Measurements from ENCODE around the gene LOXHD1. TPM values are rescaled to one million over a fixed set of nuclear protein-coding genes. Genes with fewer than 3 reads are reported as not detected.

LOXHD1 gene
- total RNA-seq, 4 donors from 2014 or later, result 1.7 to 4.9 (median 3.2) TPM

DNA sequence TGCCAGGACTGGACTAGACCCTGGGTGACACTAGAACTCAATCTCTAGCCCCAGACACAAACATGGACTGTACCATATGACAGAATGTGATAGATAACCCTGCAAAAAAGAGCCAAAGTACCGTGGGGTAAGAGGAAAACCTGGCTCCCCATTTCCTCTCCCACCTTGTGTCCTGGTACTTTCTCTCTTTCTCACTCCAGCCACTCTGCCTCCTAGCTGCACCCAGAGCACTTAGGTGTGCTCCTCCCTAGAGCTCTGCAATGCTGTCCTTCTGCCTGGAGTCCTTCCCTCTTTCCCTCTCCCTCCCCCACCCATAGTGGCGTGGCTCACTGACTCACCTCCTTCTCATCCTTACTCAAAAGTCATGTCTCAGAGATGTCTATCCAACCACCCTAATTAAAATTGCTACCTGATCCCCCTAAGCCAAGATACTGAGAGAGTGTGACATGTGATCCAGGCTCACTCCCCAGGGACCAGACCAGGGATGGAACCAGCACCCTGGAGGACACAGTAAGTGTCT, 171.3 kb downstream of the LOXHD1 start:
- no peak for DNase-seq (ENCODE audit: low spot score)
- no peak for TF ChIP-seq CTCF (IDR thresholded peaks at IDR 0.05)
- no peak for ATAC-seq (ENCODE audit: low FRiP score)

DNA sequence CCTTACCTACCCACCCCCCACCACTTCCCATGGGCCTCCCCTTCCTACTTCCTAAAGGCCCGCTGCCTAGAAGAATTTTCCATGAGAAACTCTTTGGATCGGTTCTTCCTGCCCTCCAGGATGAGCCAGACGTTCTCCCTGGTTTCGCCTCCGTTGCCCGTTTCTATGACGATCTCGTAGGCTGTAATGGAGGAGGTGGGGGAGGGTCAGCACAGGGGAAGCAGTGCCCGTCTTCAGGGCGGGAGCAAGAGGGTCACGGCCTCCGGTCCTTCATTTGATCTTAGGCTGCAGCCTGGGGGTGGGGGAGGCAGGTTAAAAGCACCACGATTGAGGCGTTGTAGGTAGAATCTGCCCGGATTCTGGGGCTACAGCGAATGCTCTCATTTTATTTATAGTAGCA, 172.0 kb downstream of the LOXHD1 start:
- DNase-seq (ENCODE audit: low spot score) (no peak), ATAC-seq (ENCODE audit: low FRiP score) (no peak)
- no peak for TF ChIP-seq CTCF (IDR thresholded peaks at IDR 0.05)

DNA sequence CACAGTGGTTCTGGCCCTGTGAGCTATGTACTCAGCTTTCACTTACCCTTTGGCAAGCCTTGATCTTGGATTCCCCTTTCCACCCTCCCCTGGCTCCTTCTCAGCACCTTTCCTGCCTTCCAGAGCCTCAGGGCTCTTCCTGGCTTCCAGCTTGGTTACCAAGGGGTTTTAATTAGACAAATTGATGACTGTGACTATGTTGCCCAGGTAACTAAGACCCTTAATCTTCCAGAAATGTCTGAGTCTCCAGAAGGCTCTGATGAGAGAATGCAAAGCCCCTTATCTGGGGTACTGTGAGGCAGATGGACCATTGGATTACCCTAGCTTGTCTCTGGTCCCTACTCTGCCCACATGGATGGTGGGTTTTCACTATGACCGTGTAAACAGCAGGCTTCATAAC, 174.2 kb downstream of the LOXHD1 start:
- DNase-seq (ENCODE audit: low spot score), result no peak
- no peak for TF ChIP-seq CTCF (IDR thresholded peaks at IDR 0.05)

DNA sequence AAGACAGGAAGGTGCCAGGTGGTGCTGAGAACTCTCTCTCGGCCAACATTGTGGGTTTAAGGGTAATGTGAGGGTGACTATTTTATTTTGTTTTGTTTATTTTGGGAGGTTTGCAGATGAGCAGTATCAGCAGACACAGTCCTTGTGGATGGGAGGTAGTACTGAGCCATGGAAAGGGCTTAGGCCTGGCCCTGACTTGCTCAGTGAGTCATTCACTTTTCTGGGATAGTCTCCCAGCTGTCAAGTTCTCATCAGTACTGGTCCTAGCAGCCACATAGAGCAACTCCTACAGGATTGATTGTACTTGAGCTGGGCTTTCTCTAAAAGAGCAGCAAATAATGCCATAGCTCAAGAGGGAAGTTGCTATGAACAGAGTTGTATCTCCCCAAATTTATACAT, 175.2 kb downstream of the LOXHD1 start:
- DNase-seq (ENCODE audit: low spot score) (no peak), ATAC-seq (ENCODE audit: low FRiP score) (no peak)
- no peak for TF ChIP-seq CTCF (IDR thresholded peaks at IDR 0.05)

More for the DNA sequence above, 174.2 kb downstream of the LOXHD1 start:
- ATAC-seq (ENCODE audit: low FRiP score), result no peak

DNA sequence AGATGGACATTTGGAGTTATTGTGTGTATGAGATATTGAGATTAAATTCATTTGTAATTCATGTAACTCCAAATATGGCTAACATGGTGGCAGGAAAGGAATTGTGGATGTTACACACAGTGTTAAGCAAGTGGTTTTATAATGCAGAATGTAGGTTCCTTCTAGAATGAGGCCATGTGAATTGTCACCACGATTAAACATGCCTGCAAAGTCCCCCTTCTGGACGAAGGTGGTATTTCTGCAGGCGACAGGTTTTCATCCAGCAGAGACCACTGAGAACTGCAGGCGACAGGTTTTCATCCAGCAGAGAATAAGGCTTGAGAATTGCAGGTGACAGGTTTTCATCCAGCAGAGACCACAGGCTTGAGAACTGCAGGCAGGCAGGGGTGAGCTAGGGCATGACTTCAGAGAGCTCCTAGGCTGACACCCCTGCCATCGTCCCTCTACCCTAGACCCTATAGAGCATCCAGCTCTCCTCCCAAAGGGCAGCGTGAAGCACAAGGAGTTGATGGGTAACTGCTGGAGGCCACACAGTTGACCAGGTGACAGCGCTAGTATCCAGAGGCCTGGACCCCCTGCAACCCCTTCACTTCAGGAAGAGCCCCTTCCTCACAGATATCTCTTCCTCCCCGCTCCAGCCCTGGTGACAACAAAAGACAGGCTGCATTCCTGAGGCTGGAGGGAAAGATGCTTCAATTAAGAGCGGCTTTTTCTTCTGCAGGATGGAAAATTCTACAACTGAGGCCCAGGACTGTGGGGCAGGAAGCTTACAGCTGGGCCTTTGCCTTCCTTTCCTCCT, 175.8 kb downstream of the LOXHD1 start:
- DNase-seq (ENCODE audit: low spot score) (no peak), ATAC-seq (ENCODE audit: low FRiP score) (no peak)
- no peak for TF ChIP-seq CTCF (IDR thresholded peaks at IDR 0.05)

- TF ChIP-seq CTCF (IDR thresholded peaks at IDR 0.05), result no peak
- ATAC-seq (ENCODE audit: low FRiP score) (no peak), DNase-seq (ENCODE audit: low spot score) (no peak)
Measured at GRCh38 chr18:46480226-46480625, 176.8 kb downstream of the LOXHD1 start.

DNA sequence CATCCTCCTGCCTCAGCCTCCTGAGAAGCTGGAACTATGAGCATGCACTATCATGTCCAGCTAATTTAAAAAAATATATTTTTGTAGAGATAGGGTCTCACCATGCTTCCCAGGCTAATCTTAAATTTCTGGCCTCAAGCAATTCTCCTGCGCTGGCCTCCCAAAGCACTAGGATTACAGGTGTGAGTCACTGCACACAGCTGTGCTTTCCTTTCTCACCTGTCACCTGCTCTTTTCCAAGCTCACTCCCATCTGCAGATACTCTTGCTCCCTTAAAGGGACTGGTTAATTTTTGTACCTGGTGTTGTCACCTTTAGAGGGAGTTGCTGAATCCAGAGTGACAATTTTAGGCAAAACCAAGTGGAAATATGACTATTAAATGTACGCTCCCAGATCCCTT, 178.2 kb downstream of the LOXHD1 start:
- ATAC-seq (ENCODE audit: low FRiP score), result no peak
- TF ChIP-seq CTCF (IDR thresholded peaks at IDR 0.05), result no peak
- DNase-seq (ENCODE audit: low spot score), result no peak
